HG03097 (cell line): ENCODE measurements around the gene SPTBN1.

Experiments
- ATAC-seq: cut with Tn5 transposase; IDR thresholded peaks from one replicate; pipeline ENCODE4 v1.9.1; 2021; ENCODE audit not compliant: unreplicated experiment, low FRiP score

SPTBN1 gene

GRCh38 chr2:54432251-54433015 is 23.7 kb upstream of the SPTBN1 start:
- ATAC-seq = no peak

DNA sequence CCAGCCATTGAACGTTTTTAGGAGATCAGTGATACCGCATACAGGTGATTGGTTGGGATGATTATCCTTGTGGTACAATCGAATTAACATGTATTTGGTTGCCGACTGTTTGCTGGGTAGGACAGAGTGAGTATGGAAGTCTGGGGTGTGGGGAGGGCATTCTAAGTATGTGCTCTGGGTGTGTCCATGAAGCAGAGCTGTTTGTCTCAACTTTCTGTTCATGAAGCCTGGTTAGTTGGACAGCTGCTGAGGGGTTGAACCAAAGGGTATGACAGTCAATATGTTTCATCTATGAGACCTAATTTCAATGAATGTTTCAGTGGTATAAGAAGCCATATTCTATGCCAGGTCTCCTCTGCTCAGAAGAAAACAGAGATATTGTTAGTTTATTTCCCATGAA is 21.9 kb upstream of the SPTBN1 start:
- no peak for ATAC-seq

GRCh38 chr2:54434711-54435110 is 21.4 kb upstream of the SPTBN1 start:
- ATAC-seq = no peak

- ATAC-seq = no peak
Measured at GRCh38 chr2:54435325-54436226, 20.6 kb upstream of the SPTBN1 start.

DNA sequence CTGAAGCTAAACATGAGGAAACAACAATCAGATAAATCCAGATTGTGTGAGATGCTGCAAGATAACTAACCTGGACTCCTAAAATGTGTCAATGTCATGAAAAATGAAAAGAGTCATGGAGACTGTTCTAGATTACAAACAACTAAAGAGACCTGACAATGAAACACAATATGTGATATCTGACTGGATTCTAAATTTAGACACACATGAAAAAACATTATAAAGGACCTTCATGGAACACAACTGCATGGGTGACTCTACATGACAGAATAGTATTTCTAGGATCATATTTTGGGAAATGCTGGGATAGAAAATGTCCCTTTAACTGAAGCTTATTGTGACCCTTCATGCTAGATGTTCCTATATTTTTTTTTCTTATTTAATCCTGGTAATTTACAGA is 18.5 kb upstream of the SPTBN1 start:
- ATAC-seq = no peak

DNA sequence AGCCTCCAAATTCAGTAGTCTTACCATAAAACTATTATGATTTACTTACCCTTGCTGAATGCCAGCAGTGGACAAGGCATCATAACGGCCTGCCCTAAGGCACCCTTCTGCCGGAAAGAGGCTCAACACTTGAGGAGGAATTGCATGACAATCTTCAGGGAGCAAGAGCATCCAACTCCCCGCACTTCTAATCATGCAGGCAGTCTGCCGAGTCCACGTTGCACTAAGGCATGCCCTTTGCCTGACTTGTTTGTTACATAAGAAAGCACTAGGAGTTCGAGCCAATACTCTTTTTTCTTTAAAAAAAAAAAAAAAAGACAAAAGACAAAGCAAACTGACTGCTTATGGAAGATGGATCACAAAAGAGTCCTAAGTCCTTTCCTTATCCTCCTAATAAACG is 17.9 kb upstream of the SPTBN1 start:
- no peak for ATAC-seq

DNA sequence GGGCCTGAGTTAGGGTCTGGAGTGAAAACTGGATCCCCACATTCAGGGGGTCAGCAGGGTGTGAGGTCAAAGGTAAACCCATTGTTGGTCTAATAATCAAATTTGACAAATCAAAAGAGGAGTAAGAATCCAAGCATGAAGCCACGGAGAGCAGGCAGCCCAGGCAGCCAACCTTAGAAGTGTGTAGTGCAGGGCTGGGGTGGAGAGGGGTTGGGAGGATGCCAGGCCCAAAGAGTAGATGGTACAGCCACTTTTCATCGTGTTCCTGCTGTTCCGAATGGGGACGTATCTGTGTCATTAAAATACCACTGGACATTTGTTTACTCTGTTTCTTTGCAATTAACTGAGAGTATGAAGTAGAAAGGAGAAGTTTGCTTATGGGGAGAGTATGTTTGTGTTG is 16.5 kb upstream of the SPTBN1 start:
- no peak for ATAC-seq

DNA sequence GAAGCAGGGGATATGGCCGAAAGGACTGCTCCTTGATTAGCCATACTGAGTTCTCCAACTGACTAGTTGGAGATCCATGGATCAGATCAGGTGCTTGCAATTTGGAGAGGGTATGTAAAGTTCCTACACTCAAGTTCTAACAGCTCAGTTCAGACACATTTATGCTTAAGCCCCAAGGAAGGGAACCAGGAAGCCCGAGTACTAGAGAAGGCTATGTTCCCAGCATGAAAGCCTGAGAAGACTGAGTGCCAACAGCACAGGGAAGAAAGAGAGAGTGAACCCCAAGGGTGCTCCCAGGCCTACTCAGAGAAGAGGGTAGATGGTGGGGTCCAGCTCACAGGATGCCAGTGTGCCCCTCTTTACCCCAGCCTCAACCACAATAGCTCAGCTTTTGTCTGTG is 16.1 kb upstream of the SPTBN1 start:
- ATAC-seq = no peak

DNA sequence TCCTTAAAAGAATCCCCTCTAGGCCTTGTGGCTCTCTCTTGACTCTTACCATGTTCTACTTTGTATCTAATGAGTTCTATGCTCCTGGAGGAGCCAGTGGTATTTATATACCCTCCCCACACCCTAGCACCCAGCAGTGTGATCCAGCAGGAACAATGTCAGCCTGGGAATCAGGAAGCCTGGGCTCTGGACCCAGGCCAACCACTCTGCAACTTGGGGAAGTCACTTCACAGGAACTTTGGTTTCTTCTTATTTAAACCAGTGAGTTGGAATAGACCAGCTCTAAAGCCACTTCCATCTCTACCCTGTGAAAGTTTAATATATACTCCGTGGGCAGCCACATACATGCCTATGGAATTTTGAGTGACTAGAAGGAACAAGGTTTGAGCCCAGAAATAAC is 11.6 kb upstream of the SPTBN1 start:
- ATAC-seq = no peak

DNA sequence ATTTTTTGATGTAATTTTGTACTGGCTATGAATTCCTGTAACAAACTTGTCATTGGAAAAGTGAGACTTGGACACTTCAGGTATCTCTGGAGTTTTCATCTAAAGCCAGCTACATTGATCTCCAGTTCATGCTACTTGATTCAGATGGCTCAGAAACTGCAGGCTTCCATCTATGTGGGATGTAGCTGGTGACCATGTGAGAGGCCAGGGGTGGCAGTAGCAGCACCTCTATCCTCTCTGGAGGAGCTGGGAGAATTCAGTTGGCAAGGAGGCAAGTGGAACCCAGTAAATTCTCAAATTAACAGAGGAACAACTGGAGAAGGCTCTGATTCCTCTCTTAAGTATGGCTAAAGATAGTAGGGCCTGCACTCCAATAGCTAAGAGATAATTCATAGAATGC is 10.0 kb upstream of the SPTBN1 start:
- ATAC-seq = no peak

DNA sequence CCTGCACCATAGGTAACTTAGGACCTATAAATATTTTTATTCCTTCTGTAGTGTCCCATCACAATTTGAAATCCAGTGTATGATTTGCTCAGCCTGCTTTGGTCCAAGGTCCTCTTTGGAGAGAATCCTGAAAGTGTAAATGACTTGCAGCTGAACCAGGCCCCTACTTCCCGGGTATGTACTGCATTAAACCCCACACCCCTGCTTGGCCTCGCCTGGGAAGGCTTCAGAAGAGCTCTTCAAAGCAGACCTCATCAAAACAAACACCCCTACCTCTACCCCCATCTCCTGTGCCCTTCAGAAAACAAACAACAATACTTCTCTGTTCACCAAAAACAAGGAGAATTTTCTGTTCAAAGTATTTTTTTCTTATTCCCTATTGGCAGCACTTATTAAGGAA is 9.5 kb upstream of the SPTBN1 start:
- no peak for ATAC-seq

GRCh38 chr2:54454548-54455130 is 1.5 kb upstream of the SPTBN1 start:
- no peak for ATAC-seq

DNA sequence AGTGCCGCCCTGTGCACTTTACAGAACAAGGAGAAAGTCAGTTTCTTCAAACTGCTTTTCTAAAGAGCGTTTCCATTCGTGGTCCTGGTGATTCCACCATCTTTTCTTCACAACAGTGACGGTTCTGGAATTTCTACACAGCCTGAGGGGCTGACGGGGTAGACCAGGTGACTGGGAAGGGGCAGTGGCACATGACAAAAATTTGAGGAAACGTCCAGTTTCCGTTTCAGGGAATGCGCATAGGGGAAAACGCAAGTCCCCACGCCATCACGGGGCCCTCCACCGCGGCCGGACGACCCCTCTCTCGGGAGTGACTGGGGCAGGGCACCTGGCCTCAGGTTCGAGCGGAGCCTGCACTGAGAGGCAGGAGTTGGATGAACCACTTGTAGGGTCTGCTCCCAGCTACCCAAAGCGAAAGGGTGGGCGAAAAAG is 980 bp upstream of the SPTBN1 start:
- ATAC-seq = no peak

GRCh38 chr2:54456362-54456611 is 160 bp downstream of the SPTBN1 start:
- peak; percentile 27 for ATAC-seq

DNA sequence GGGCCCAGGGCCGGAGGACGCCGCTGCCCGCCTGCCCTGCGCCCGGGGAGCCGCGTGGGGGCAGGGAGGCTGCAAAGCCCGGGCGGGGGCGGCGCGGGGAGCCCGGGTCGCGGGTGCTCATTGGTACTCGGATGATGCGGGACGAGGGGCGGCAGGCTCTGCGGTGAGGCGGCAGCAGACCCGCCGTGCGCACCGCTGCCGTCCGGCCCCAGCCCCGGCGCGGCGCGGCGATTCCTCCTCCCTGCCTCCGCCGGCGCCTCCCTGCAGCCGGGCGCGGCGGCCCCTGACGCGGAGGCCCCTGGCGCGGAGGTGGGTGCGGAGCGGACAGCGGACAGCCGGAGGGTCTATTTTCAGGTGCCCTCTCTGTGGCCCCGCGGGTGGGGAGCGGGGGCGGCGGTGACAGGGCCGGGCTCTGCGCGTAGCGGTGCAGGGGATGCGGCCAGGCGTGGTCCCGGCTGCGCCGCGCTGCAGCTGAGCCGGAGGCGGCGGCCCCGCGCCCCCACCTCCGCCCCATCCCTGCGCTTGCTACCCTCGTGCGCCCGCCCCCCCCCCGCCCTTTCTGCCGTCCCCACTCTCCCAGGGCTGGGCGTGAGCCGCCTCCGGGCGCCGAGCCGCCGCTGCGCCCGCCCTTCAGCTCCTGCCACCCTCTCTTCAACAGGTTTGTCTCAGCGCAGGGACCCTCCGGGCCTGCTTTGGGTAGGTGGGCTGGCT is 640 bp downstream of the SPTBN1 start:
- ATAC-seq = peak; percentile 31

DNA sequence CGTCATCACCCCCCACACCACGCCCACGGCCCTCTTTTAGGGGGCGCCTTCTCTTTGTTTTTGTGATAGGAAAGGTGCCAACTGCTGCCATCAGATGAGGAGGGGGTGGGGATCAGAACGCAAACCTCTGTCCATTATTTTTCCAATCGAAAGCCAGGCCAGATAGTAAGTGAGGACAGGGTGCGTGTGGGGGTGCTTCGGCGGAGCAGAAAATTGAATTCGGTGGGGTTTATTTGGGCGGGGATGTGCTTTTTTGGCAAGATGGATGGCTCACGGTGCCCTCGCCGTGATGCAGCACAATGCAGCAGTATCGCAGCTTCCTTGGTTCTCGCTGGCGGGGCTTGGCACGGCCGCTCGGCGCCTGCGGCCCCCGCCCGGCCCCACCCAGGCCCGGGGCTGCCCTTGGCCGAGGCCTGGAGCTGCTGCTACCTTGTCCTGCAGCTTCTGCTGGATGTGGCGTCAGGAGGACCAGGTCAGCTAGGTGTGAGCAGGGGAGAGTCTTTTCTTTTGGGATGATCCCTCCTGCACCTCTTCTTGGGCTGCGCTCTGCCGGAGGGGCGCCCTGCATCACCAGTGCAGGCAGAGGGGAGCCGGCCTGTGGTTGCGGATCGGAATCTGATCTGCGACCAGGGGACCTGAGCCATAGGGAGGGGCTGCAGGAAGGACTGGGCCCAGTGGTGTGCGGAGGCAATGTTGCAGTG is 1.3 kb downstream of the SPTBN1 start:
- ATAC-seq = no peak

- no peak for ATAC-seq
Measured at GRCh38 chr2:54459037-54459441, 2.9 kb downstream of the SPTBN1 start.

DNA sequence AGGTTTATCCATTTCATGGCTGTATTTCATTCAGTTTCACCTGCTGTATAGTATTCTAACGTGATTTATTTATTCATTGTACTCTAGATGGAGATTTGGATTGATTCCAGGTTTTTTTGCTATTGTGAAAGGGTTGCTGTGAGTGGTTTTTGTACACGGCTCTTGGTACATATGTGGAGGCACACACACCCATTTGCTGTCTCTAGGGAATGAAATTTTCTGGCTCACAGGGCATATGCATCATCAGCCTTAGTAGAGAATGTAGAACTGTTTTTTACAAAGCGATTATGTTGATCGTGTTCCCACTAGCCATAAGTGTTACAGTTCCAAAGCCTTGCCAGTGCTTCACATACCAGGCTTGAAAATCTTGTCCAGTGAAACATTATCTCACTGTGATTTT is 5.1 kb downstream of the SPTBN1 start:
- ATAC-seq = no peak

GRCh38 chr2:54464341-54464740 is 8.2 kb downstream of the SPTBN1 start:
- no peak for ATAC-seq

- ATAC-seq = no peak
Measured at GRCh38 chr2:54465143-54465542, 9.0 kb downstream of the SPTBN1 start.

DNA sequence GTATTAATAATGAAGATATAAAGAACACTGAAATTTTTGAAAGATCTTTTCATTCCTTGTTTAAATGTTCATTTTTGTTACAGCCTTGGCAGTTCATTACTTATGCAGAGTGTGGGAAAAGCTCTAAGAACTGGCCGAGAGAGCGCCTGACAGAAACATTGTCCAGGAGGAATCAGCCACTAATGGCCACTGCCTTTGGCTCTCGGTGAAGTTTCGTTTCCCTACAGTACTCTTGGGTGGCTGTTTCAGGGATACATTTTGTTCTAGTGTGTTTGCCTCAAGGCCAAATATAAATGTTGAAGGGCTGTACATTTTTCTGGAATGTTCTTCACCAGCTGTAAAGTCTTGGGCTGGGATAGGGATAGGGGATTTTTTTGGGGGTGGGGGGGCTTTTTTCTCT is 10.7 kb downstream of the SPTBN1 start:
- no peak for ATAC-seq
